Esophagus muscularis mucosa (tissue), 3 donors: ENCODE measurements around the gene USP24.
"Not testable (repeated sequence)": the region's sequence is repeated elsewhere in the genome, so short reads cannot be mapped to it uniquely, and the experiment has no call there.

ENCODE experiments used
- CTCF ChIP-seq, 3 experiments: fragments of 200-600 bp in 2 of 3; fragments of 450-650 bp in 1 of 3; sonication (generic) in 2 of 3; IDR thresholded peaks; one replicate each; pipeline ENCODE4 v1.5.1; 2017 to 2019; ENCODE audit warnings: antibody characterized with exemption in 3 of 3, mild to moderate bottlenecking in 2 of 3, moderate library complexity in 1 of 3
- POLR2A ChIP-seq: fragments of 450-650 bp; IDR thresholded peaks from one replicate; pipeline ENCODE4 v1.6.1; 2017; ENCODE audit warnings: antibody characterized with exemption, moderate library complexity, mild to moderate bottlenecking, low read depth
- POLR2AphosphoS5 ChIP-seq, 2 donors: sonication (generic); formaldehyde crosslinking; IDR thresholded peaks; one replicate each; pipeline ENCODE4 v1.6.1; 2017; ENCODE audit warnings: antibody characterized with exemption in 2 of 2

GRCh38 chr1:55199735-55200134, 15.4 kb downstream of the USP24 start:
- not testable (repeated sequence) for TF ChIP-seq CTCF (IDR thresholded peaks at IDR 0.05); POLR2AphosphoS5 (IDR thresholded peaks at IDR 0.05); POLR2A
